Midbrain (tissue), 1 donor: Measurements from ENCODE around the gene ST7.

ENCODE experiments used
- DNase-seq: peaks from one replicate; lab custom pipeline; 2025; lab: John Stamatoyannopoulos, UW

Gene ST7

DNA sequence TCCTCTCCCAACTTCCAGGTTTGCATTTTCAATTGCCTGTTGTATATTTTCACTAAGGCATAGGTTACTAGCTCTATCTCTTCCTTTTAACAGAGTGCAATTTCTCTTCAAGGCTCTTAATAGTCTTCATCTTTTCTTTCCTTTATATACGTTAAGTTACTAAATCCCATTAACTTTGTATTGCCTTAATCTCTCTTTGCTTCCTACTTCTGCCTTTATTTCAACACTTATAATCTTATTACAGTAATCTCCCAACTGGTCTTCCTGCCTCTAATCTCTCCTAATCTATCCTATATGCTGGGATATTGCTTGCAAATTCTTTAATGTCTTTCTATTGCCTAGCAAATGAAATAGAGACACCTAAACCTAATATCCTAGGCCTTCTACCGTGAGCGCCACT lies 26.1 kb downstream of the ST7 start:
- no peak for DNase-seq

GRCh38 chr7:116980354-116980753 lies 27.1 kb downstream of the ST7 start:
- no peak for DNase-seq

GRCh38 chr7:116981939-116982338 lies 28.6 kb downstream of the ST7 start:
- no peak for DNase-seq

- DNase-seq = no peak
Observed at GRCh38 chr7:116984511-116984910, 31.2 kb downstream of the ST7 start.

- DNase-seq = peak; percentile 31
Observed at GRCh38 chr7:116984917-116985316, 31.6 kb downstream of the ST7 start.

- no peak for DNase-seq
Observed at GRCh38 chr7:116985575-116985974, 32.3 kb downstream of the ST7 start.

GRCh38 chr7:116986611-116987565 lies 33.6 kb downstream of the ST7 start:
- DNase-seq = no peak

GRCh38 chr7:116988363-116988989 lies 35.2 kb downstream of the ST7 start:
- DNase-seq = no peak

DNA sequence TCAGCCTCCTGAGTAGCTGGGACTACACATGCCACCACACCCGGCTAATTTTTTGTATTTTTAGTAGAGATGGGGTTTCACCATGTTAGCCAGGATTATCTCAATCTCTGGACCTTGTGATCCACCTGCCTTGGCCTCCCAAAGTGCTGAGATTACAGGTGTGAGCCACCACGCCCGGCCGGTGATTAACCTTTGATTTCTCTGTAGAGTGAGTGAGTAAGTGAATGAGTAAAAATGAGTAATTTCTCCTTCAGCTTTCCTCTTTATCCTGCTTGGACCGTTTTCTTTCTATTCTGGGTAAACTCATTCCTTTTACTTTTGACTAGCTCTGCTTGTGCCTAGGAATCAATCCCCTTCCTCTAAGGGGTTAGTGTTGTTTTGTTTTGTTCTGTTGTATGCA lies 36.8 kb downstream of the ST7 start:
- no peak for DNase-seq

DNA sequence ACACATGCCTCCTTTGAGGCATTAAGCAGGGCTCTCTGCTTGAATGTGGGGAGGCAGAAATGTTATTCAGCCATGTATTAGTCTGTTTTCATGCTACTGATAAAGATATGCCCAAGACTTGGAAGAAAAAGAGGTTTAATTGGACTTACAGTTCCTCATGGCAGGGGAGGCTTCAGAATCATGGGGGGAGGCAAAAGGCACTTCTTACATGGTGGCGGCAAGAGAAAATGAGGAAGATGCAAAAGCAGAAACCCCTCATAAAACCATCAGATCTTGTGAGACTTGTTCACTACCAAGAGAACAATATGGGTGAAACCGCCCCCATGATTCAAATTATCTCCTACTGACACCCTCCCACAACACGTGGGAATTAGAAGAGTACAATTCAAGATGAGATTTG lies 37.9 kb downstream of the ST7 start:
- no peak for DNase-seq

DNA sequence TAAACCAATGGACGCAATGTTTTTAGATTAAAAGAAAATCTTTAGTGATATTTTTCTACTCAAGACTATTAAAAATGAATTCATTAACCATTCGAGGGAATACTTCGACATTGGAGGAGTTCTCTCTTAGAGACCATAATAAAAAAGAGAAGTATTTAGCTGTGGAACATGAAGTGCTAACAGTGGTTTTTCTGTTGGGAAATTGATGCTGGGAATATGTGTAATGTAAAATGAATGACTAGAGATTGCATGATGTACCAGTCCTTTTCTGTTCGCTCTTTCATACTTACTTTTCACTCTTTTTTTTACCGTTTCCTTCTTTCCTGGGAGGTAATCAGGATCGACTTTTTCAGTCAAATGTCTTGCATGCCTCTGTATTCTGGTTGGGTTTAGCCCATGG lies 41.3 kb downstream of the ST7 start:
- no peak for DNase-seq

DNA sequence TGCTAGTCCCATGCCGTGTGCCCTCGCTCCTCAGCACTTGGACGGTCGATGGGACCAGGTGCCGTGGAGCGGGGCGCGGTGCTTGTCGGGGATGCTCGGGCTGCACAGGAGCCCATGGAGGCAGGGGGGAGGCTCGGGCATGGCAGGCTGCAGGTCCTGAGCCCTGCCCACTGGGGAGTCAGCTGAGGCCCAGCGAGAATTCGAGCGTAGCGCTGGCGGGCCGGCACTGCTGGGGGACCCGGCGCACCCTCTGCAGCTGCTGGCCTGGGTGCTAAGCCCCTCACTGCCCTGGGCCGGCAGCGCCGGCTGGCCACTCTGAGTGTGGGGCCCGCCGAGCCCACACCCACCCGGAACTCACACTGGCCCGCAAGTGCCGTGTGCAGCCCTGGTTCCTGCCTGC lies 44.7 kb downstream of the ST7 start:
- DNase-seq = no peak

GRCh38 chr7:116998567-116999175 lies 45.4 kb downstream of the ST7 start:
- no peak for DNase-seq

DNA sequence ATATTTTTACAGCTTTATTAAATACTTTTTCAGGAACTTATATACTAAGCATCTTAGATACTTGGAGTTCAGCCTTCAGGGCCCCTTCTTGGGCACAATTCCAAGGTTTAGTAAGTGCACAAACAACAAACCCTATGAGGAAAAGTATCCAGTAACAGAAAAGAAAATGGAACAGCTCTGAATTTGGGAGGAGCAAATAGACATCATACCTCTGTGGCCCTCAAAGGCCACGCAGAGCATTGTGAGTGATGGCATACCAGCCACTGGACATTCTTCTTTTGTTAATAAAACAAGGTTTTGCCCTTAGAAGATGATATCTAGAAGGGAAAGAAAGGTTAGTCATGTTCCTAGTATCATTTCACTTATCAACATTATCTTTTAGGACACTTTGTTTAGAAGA lies 46.0 kb downstream of the ST7 start:
- no peak for DNase-seq

DNA sequence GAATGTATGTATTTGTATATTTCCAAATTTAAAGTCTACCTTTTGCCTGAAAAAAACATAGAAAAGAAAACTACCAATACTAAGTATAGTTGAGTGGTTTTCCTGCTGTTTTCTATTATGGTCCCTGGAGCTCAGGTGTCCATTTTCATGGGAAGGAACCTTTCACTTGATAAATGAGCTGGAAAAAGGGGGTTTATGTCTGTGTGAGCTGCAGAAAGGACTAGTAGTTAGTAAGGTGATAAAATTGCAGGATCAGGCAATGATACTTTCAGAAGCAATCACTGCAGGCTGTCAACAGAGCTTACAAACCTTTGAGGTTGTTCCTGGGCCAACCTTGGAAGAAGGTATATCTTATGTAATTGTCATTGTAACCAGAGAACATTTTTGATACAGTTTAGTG lies 48.0 kb downstream of the ST7 start:
- no peak for DNase-seq

- DNase-seq = no peak
Observed at GRCh38 chr7:117004899-117005298, 51.6 kb downstream of the ST7 start.

GRCh38 chr7:117005449-117005848 lies 52.1 kb downstream of the ST7 start:
- no peak for DNase-seq

- no peak for DNase-seq
Observed at GRCh38 chr7:117006907-117007684, 53.8 kb downstream of the ST7 start.

DNA sequence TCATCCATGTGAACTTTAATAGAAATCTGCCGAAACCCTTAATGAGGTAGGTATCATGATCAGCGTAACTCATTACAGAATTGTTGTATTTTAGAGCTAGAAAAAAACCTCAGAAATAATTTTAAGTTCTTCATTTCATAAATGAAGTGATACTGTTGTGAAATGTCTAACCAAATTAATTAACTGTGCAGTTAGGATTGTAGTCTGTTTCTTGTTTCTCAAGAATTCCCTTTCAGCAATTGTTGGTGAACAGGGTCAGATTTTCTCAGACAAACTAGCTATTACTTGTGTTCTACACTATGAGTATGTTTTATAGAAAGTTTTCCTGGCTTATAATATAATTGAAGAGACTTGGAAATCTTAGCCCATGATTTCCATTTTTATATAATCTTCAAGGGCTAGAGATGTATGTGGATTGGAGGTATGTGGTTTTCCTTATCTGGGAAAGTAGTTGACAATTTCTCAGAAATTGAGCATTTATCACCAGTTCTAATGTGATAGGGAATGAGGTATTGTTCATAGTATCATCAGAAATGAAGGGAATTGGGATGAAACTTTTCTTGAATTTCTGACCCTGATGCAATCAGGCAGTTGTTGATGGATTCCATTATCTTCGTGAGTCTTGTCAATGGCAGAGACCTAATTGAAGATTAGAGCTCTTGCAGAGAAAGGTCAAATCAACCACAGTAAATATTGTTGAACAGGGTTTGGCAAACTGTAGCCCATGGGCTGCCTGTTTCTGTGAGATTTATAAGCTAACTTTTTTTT lies 55.0 kb downstream of the ST7 start:
- DNase-seq = no peak

DNA sequence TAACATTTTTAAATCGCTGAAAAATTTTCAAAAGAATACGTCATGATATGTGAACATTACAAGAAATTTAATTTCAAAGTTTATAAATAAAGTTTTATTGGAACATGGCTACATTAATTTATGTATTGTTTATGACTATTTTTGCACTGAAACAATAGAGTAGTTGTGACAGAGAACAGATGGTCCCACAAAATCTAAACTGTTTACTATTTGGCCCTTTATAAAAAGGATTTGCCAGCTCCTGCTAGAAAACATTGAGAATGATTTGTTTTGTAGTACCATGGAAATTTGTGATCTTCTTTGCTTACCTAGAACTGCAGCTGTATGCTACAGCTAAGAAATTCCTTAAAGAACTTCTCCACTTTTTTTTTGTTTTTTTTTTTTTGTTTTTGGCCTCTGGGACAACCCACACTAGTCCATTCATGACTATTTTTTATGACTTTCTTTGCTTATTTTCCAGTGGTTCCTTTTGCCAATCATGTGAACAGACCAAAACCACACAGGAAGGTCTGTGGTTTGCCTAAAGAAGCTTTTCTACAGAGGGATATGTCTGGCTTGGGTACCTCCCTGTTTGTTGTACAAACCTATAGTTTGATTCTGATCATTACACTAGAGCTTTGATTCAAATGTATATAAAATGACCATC lies 55.7 kb downstream of the ST7 start:
- no peak for DNase-seq
